Parathyroid adenoma (tissue), 2 donors: ENCODE results near the gene PTPRN.

Experiments used
- H2AFZ ChIP-seq: fragments of 300-600 bp; sonication (generic); one replicate; pipeline ENCODE4 v1.7.0; 2017; ENCODE audit warnings: antibody characterized with exemption, mild to moderate bottlenecking
- H3K27ac ChIP-seq: fragments of 300-600 bp; sonication (generic); one replicate; pipeline ENCODE4 v1.7.0; 2017
- H3K27me3 ChIP-seq: fragments of 300-600 bp; sonication (generic); one replicate; pipeline ENCODE4 v1.7.0; 2017; ENCODE audit warnings: low read length; ENCODE audit not compliant: control insufficient read depth, insufficient read depth
- H3K36me3 ChIP-seq: fragments of 300-600 bp; sonication (generic); one replicate; pipeline ENCODE4 v1.7.0; 2017; ENCODE audit warnings: low read length; ENCODE audit not compliant: control insufficient read depth, insufficient read depth
- H3K4me1 ChIP-seq: fragments of 300-600 bp; sonication (generic); one replicate; pipeline ENCODE4 v1.7.0; 2017; ENCODE audit warnings: control low read depth
- H3K4me2 ChIP-seq: fragments of 300-600 bp; sonication (generic); one replicate; pipeline ENCODE4 v1.7.0; 2017; ENCODE audit warnings: low read length
- H3K4me3 ChIP-seq: fragments of 300-600 bp; sonication (generic); one replicate; pipeline ENCODE4 v1.7.0; 2017; ENCODE audit warnings: low read depth, low read length
- H3K79me2 ChIP-seq: fragments of 300-600 bp; sonication (generic); one replicate; pipeline ENCODE4 v1.7.0; 2017; ENCODE audit warnings: control low read depth
- H3K9ac ChIP-seq: fragments of 300-600 bp; sonication (generic); one replicate; pipeline ENCODE4 v1.7.0; 2017; ENCODE audit warnings: mild to moderate bottlenecking
- H3K9me3 ChIP-seq: fragments of 300-600 bp; sonication (generic); one replicate; pipeline ENCODE4 v1.7.0; 2017; ENCODE audit warnings: low read length; ENCODE audit not compliant: control insufficient read depth
- TF ChIP-seq, protein P1 (sequence below): fragments of 300-600 bp; sonication (generic); IDR thresholded peaks from one replicate; pipeline ENCODE4 v1.7.0; 2017; ENCODE audit warnings: antibody characterized with exemption, mild to moderate bottlenecking
- donor health status: primary hyperparathyroidism.

The PTPRN gene

GRCh38 chr2:219279151-219279915 is 29.9 kb downstream of the PTPRN start, which contains the start of gene DNAJB2:
TSS of gene DNAJB2 (plus strand) at chr2:219279366. CDS start at chr2:219279834, 468 bp downstream.
- peak within 1 kb of the TSS; percentile 74 for H2AFZ ChIP-seq
- H3K27me3 ChIP-seq, result no peaks in the 10 kb centered on the region
- H3K36me3 ChIP-seq, result no peaks in the 10 kb centered on the region
- H3K27ac ChIP-seq, result peak within 1 kb of the TSS; percentile 82
- H3K4me3 ChIP-seq, result peak within 1 kb of the TSS; percentile 72
- H3K9me3 ChIP-seq, result no peaks in the 10 kb centered on the region
- H3K4me2 ChIP-seq, result peak within 1 kb of the TSS; percentile 69
- no peaks in the 10 kb centered on the region for H3K79me2 ChIP-seq
- H3K4me1 ChIP-seq, result peaks cover 20% of the 10 kb centered on the region
- TF ChIP-seq, protein P1, sequence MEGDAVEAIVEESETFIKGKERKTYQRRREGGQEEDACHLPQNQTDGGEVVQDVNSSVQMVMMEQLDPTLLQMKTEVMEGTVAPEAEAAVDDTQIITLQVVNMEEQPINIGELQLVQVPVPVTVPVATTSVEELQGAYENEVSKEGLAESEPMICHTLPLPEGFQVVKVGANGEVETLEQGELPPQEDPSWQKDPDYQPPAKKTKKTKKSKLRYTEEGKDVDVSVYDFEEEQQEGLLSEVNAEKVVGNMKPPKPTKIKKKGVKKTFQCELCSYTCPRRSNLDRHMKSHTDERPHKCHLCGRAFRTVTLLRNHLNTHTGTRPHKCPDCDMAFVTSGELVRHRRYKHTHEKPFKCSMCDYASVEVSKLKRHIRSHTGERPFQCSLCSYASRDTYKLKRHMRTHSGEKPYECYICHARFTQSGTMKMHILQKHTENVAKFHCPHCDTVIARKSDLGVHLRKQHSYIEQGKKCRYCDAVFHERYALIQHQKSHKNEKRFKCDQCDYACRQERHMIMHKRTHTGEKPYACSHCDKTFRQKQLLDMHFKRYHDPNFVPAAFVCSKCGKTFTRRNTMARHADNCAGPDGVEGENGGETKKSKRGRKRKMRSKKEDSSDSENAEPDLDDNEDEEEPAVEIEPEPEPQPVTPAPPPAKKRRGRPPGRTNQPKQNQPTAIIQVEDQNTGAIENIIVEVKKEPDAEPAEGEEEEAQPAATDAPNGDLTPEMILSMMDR, result no peak
- peak within 1 kb of the TSS; percentile 68 for H3K9ac ChIP-seq

DNA sequence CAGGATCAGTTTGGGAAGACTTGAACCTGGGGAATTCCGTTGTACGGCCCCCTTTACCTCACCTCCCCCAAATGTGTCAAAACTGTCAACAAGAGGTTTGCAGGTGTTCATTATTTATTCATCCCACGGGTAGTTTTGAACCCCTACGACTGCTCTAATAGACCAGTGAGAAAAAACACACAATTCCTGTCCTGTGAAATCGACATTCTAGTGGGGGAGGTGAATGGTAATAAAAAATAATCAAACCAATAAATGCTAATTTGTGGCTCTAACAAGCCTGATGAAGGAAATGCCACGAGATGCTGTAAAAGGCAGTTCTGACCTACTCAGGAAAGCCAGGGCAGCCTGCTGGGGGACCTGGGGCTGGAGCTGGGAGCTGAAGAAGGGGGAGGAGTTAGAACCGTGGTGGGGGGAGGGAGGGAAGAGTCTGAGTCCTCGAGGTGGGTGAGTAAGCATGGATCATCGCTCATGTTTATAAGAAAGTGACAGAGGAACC is 30.5 kb downstream of the PTPRN start:
- Histone ChIP-seq H3K79me2 (no peaks in the 10 kb centered on the region), H3K4me2 (peak overlapping the region; percentile 69), H3K27ac (peak overlapping the region; percentile 82), H3K36me3 (no peaks in the 10 kb centered on the region), H3K4me1 (peaks cover 23% of the 10 kb centered on the region), H3K27me3 (no peaks in the 10 kb centered on the region), H3K4me3 (peak overlapping the region; percentile 72), H2AFZ (peak overlapping the region; percentile 74), H3K9ac (no peak overlapping the region), H3K9me3 (no peaks in the 10 kb centered on the region)
- TF ChIP-seq, protein P1, result no peak

DNA sequence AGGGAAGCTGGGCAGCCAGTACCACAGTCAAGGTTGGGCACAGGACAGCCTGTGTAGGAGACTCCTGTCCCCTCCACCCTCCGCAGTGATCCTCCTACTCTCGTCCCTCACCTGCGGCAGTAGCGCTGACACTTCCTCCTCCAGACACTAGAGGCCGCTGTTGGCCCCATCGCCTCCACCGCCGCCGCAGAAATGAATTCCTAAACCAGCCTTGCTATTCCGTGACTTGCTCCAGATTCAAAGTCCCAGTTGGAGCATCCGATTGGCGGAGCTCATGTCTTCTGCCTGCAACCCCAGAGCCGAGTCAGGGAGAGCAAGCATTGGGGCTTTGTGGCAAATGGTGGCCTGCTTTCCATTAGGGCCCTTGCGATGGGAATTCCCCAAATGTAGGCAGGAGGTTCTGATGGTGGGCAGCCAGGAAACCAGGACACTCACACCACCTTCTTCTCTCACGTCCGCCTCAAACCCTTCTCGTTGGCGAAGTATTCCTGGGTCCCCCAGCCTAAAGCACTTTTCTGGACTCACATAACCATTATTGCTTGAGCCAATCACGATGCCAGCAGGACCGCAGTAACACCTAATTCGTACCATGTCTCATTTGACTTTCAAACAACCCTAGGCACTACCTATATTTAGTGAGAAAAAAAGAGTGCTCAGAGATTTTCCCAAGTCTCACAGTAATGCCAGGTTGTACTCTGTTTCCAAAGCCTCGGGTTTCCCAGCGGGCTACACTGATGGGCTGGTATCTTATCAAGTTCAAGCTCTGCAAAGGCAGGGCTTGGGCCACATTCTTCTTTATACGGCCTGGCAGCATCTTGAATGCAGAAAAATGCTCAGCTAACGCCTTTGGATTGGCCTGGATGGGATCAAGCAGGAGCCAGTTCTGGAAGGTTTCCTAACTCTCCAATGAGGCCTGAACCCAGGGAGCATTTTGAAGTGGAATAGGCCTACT is 31.2 kb downstream of the PTPRN start:
- no peaks in the 10 kb centered on the region for H3K27me3 ChIP-seq
- TF ChIP-seq, protein P1, result peak; percentile 100
- H2AFZ ChIP-seq, result peak overlapping the region; percentile 74
- peak overlapping the region; percentile 72 for H3K4me3 ChIP-seq
- H3K4me2 ChIP-seq, result peak overlapping the region; percentile 69
- no peak overlapping the region for H3K9ac ChIP-seq
- H3K4me1 ChIP-seq, result peaks cover 23% of the 10 kb centered on the region
- no peaks in the 10 kb centered on the region for H3K9me3 ChIP-seq
- H3K36me3 ChIP-seq, result no peaks in the 10 kb centered on the region
- H3K79me2 ChIP-seq, result no peaks in the 10 kb centered on the region
- H3K27ac ChIP-seq, result peak overlapping the region; percentile 82

DNA sequence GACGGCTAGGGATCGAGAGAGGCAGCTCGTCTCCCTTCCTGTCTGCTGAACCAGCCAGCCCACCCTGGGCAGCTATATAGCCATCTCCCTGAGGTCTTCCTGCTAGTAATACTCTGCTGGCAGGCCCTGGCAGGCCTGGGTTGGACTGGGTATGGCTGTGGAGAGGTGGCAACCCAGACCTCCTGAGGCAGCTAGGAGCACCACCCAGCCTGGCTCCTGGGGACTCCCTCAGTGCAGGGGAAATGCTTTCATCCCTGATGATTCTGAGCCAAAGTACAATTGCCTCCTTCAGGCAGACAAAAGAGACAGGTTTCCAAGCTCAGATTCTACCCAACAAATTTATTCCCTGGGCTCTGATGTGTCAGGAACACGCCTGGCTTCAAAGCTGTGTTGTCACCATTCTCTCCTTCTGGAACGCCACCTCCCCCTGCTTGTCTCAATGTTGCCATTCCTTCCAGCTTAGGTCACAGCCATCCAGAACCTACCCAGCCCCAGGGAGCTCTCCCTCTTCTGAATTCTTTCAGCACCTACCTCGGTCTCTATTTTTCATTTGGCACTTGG is 34.8 kb downstream of the PTPRN start:
- peaks cover 18% of the 10 kb centered on the region for H3K4me1 ChIP-seq
- H2AFZ ChIP-seq, result peak overlapping the region; percentile 88
- peak overlapping the region; percentile 32 for H3K27ac ChIP-seq
- H3K4me2 ChIP-seq, result peak overlapping the region; percentile 11
- no peaks in the 10 kb centered on the region for H3K27me3 ChIP-seq
- no peak overlapping the region for H3K9ac ChIP-seq
- H3K9me3 ChIP-seq, result no peaks in the 10 kb centered on the region
- H3K36me3 ChIP-seq, result no peaks in the 10 kb centered on the region
- H3K4me3 ChIP-seq, result no peak overlapping the region
- TF ChIP-seq, protein P1, result no peak
- no peaks in the 10 kb centered on the region for H3K79me2 ChIP-seq
